SK-N-SH (cell line): ENCODE results near the gene B3GNT7. TPM values are rescaled to one million over a fixed set of nuclear protein-coding genes. Genes with fewer than 3 reads are reported as not detected.
A peak's percentile ranks its signal among the peaks of the same experiment; 100 is the strongest.
"Not testable (repeated sequence)": the region's sequence is repeated elsewhere in the genome, so short reads cannot be mapped to it uniquely, and the experiment has no call there.

Experiments
- CTCF ChIA-PET: fragments of 300-600, 350-600 bp; formaldehyde crosslinking; extraction: SDS; loops from one replicate; lab custom pipeline; 2021; lab: Yijun Ruan, JAX
- POLR2A ChIA-PET: fragments of 350-600 bp; sonication (Branson Sonifier 250); formaldehyde crosslinking; extraction: SDS; loops from one replicate; lab custom pipeline; 2020; ENCODE audit warnings: antibody characterized with exemption, inconsistent platforms; lab: Yijun Ruan, JAX
- DNase-seq: peaks from one replicate; pipeline ENCODE4 v3.0.0; 2012
- H2AFZ ChIP-seq: fragments of 200-600 bp; sonication (generic); 2 replicates; pipeline ENCODE4 v1.8.1; 2016; ENCODE audit warnings: antibody characterized with exemption, mild to moderate bottlenecking, low read depth
- H3F3A ChIP-seq: fragments of 200-600 bp; sonication (generic); replicated peaks from 2 replicates; pipeline ENCODE3; 2016; ENCODE audit warnings: antibody characterized with exemption, mild to moderate bottlenecking; ENCODE audit not compliant: insufficient read depth
- H3K27ac ChIP-seq, 2 experiments: fragments of 200-500 bp in 1 of 2; fragments of 200-600 bp in 1 of 2; sonication (Bioruptor generic) in 1 of 2; sonication (generic), shearing (Covaris generic) in 1 of 2; 2 replicates each; pipeline versions ENCODE4 v1.5.1 to v1.6.1; 2014 to 2016; ENCODE audit warnings: low read depth in 2 of 2, inconsistent platforms in 1 of 2, low read length in 1 of 2, mild to moderate bottlenecking in 1 of 2, mixed read lengths in 1 of 2
- H3K27me3 ChIP-seq: fragments of 200-600 bp; sonication (generic), shearing (Covaris generic); 2 replicates; pipeline ENCODE4 v1.6.1; 2016; ENCODE audit warnings: mixed run types; ENCODE audit not compliant: insufficient read depth
- H3K36me3 ChIP-seq, 2 experiments: fragments of 200-500 bp in 1 of 2; fragments of 200-600 bp in 1 of 2; sonication (Bioruptor generic) in 1 of 2; sonication (generic) in 1 of 2; replicated peaks in 1 of 2; 2 replicates each; pipeline versions ENCODE3 to v1.5.1; 2014 to 2016; ENCODE audit warnings: low read length in 1 of 2, mild to moderate bottlenecking in 1 of 2; ENCODE audit not compliant: insufficient read depth in 2 of 2, control insufficient read depth in 1 of 2
- H3K4me1 ChIP-seq, 2 experiments: fragments of 200-500 bp in 1 of 2; fragments of 200-600 bp in 1 of 2; sonication (Bioruptor generic) in 1 of 2; sonication (generic), shearing (Covaris generic) in 1 of 2; 2 replicates each; pipeline versions ENCODE4 v1.5.1 to v1.6.1; 2014 to 2016; ENCODE audit warnings: low read depth in 1 of 2, low read length in 1 of 2, mixed run types in 1 of 2; ENCODE audit not compliant: insufficient read depth in 2 of 2, control insufficient read depth in 1 of 2
- H3K4me2 ChIP-seq: fragments of 200-600 bp; sonication (generic), shearing (Covaris generic); 2 replicates; pipeline ENCODE4 v1.6.1; 2017; ENCODE audit warnings: mixed run types
- H3K4me3 ChIP-seq, 2 experiments: fragments of 200-500 bp in 1 of 2; fragments of 200-600 bp in 1 of 2; sonication (Bioruptor generic) in 1 of 2; sonication (generic), shearing (Covaris generic) in 1 of 2; 2 replicates each; pipeline versions ENCODE4 v1.5.1 to v1.8.1; 2014 to 2016; ENCODE audit warnings: low read depth in 2 of 2, inconsistent platforms in 1 of 2, low read length in 1 of 2, mild to moderate bottlenecking in 1 of 2, mixed read lengths in 1 of 2, moderate library complexity in 1 of 2
- H3K79me2 ChIP-seq: fragments of 200-600 bp; sonication (generic); 2 replicates; pipeline ENCODE4 v1.8.1; 2017; ENCODE audit warnings: mild to moderate bottlenecking; ENCODE audit not compliant: insufficient read depth
- H3K9ac ChIP-seq: fragments of 200-600 bp; sonication (generic); 2 replicates; pipeline ENCODE4 v1.6.1; 2017; ENCODE audit warnings: mixed run types
- H3K9me2 ChIP-seq: fragments of 200-600 bp; sonication (generic); 2 replicates; pipeline ENCODE4 v1.6.1; 2017; ENCODE audit warnings: mixed run types
- H3K9me3 ChIP-seq: fragments of 200-600 bp; sonication (generic); 2 replicates; pipeline ENCODE4 v1.6.1; 2017; ENCODE audit warnings: mixed run types, mild to moderate bottlenecking, moderate library complexity
- H4K20me1 ChIP-seq: fragments of 200-600 bp; sonication (generic); 2 replicates; pipeline ENCODE4 v1.6.1; 2017; ENCODE audit warnings: mild to moderate bottlenecking, mixed run types; ENCODE audit not compliant: insufficient read depth
- CTCF ChIP-seq: fragments of 200-600 bp; sonication (generic); IDR thresholded peaks from 2 replicates; pipeline ENCODE4 v1.6.1; 2017; ENCODE audit warnings: antibody characterized with exemption, mild to moderate bottlenecking, moderate library complexity
- SMC3 ChIP-seq: IDR thresholded peaks from 2 replicates; pipeline ENCODE4 v1.6.1; 2012; ENCODE audit warnings: low read depth, low read length, improper control_type of control experiment
- WGBS: methylation state at CpG from one replicate; pipeline ENCODE4 v1.1.6; 2017; ENCODE audit warnings: low lambda C conversion rate; 5-methylcytosine and 5-hydroxymethylcytosine counted together
- polyA plus RNA-seq, 3 experiments: library from polyadenylated mRNA; depleted of rRNA; stranded (reverse); fragments of >200 nt; gene quantifications; 2 replicates each; pipeline ENCODE4 v1.2.3, GENCODE V29; 2012

Gene B3GNT7
- polyA plus RNA-seq, 1 of the 3 experiments (the other 2 are of a cell fraction) = 0.12 TPM

- not testable (repeated sequence) for H3K36me3 ChIP-seq, H3K27me3 ChIP-seq, H3K9ac ChIP-seq, DNase-seq, H4K20me1 ChIP-seq, H3K9me2 ChIP-seq, H3K4me3 ChIP-seq, H3K79me2 ChIP-seq, H3F3A ChIP-seq, H3K9me3 ChIP-seq
- POLR2A ChIA-PET = interaction anchor here (1.1 to 1.2 kb wide), 2 partner anchors 12 to 36 kb away, joined by 7 to 9 read pairs; no protein-coding TSS in a partner anchor
- WGBS = 43% methylated on average over 8 of the region's 8 CpGs
- TF ChIP-seq SMC3 (peak; percentile 4; the same call in 1 of the 2 replicates), CTCF (peak; percentile 41)
- Histone ChIP-seq H3K4me1 (peaks cover 0 to 20% of the 10 kb centered on the region in 2 experiments; a peak in 1 of 4 replicates), H2AFZ (peak overlapping the region; percentile 64; the same call in 1 of the 2 replicates), H3K27ac (peak overlapping the region in 1 of 2 experiments; percentile 72; a peak in 2 of 4 replicates), H3K4me2 (0 out of 2 replicates have a peak overlapping the region, but pooled peaks have one; percentile 3)
- CTCF ChIA-PET = interaction anchor here (0.6 to 5.4 kb wide), 26 partner anchors 10 to 297 kb away, joined by 3 to 54 read pairs (median 4); no protein-coding TSS in a partner anchor
Observed at GRCh38 chr2:231400681-231401080, 5.2 kb downstream of the B3GNT7 start.

- H2AFZ ChIP-seq, H3K27me3 ChIP-seq, H3K9me3 ChIP-seq, H3K27ac ChIP-seq, DNase-seq, H3K9ac ChIP-seq, H3K4me2 ChIP-seq, H3K36me3 ChIP-seq, H3K4me3 ChIP-seq, H3K9me2 ChIP-seq, H4K20me1 ChIP-seq, H3F3A ChIP-seq, H3K79me2 ChIP-seq: not testable (repeated sequence)
- ChIA-PET CTCF (interaction anchor here (0.9 to 5.4 kb wide), 14 partner anchors 9 to 298 kb away, joined by 3 to 54 read pairs (median 6); no protein-coding TSS in a partner anchor), POLR2A (interaction anchor here (1.1 kb wide), 1 partner anchor 11 kb away, joined by 7 read pairs; no protein-coding TSS in a partner anchor)
- WGBS = 92% methylated on average over 21 of the region's 23 CpGs
- peaks cover 2 to 22% of the 10 kb centered on the region in 2 experiments; a peak in 2 of 4 replicates for H3K4me1 ChIP-seq
Observed at GRCh38 chr2:231401101-231401500, 5.6 kb downstream of the B3GNT7 start.

GRCh38 chr2:231403421-231404182 is 8.1 kb downstream of the B3GNT7 start:
- H3K9ac ChIP-seq, H3K4me3 ChIP-seq, DNase-seq, H3K4me2 ChIP-seq, H3K27me3 ChIP-seq, H3F3A ChIP-seq, H3K36me3 ChIP-seq, H3K9me3 ChIP-seq, H3K79me2 ChIP-seq, POLR2A ChIA-PET, H2AFZ ChIP-seq, H3K27ac ChIP-seq, H3K9me2 ChIP-seq, H4K20me1 ChIP-seq: not testable (repeated sequence)
- H3K4me1 ChIP-seq = peaks cover 6 to 22% of the 10 kb centered on the region in 2 experiments; a peak in 2 of 4 replicates
- WGBS = 85% methylated on average over 11 of the region's 14 CpGs
- CTCF ChIA-PET = interaction anchor here (1.4 to 14.1 kb wide), 6 partner anchors 9 to 177 kb away, joined by 3 to 302 read pairs (median 8); no protein-coding TSS in a partner anchor

- DNase-seq = not testable (repeated sequence)
- CTCF ChIA-PET = interaction anchor here (1.4 to 17.2 kb wide), 8 partner anchors 8 to 176 kb away, joined by 3 to 302 read pairs (median 8); no protein-coding TSS in a partner anchor
- WGBS = 99% methylated on average over 10 of the region's 16 CpGs
Observed at GRCh38 chr2:231404183-231404578, 8.7 kb downstream of the B3GNT7 start.

More at GRCh38 chr2:231404183-231404578, 8.7 kb downstream of the B3GNT7 start:
- H3K9me3 ChIP-seq, H3K9me2 ChIP-seq, H4K20me1 ChIP-seq, H3K27ac ChIP-seq, H2AFZ ChIP-seq, H3K4me2 ChIP-seq, H3K4me3 ChIP-seq, H3K27me3 ChIP-seq, H3K79me2 ChIP-seq, H3K9ac ChIP-seq, H3K36me3 ChIP-seq, POLR2A ChIA-PET, H3F3A ChIP-seq: not testable (repeated sequence)
- peaks cover 6 to 19% of the 10 kb centered on the region in 2 experiments; a peak in 2 of 4 replicates for H3K4me1 ChIP-seq
